Measurements from ENCODE around the gene GPER1. TPM values are rescaled to one million over a fixed set of nuclear protein-coding genes. Genes with fewer than 3 reads are reported as not detected.

Gene GPER1
- total and polyA plus RNA-seq, 2 donors, result 0.99 to 3.4 TPM

DNA sequence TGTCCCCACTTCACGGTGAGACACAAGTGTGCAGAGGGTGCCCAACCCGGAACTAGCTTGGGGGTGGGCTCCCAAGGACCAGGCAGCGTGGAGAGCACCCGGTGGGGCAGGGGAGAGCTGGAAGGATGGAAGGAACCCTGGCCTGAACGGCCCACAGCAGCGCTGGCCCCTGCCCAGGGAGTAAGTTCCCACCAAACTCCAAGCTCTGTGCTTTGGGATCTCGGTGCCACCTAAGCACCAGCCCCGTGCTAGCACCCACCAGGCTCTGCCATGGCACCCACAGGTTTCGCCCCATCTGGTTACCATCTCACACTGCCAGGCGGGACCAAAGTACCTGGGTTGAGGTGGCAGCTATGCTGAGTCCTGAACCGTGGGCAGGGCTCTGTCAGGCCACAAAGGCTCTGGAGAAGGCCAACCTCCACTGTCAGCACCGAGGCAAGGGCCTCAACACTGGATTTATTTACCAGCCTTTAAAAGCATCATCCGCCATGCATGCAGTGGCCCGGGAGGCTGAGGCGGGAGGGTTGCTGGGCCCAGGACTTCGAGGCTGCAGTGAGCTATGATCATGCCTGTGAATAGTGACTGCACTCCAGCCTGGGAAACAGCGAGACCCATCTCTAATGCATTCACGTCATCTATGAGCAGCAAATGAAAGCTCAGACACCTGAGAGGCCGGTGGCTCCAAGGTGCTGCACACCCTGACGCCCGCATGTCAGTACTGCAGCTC lies 16.0 kb downstream of the GPER1 start:
- Histone ChIP-seq H3K27ac (ENCODE audit: low read depth in 1 of 2, low read length in 1 of 2) (peak overlapping the region; percentile 4 to 43), H3K4me3 (ENCODE audit: low read length in 2 of 2) (no peak overlapping the region), H3K36me3 (ENCODE audit: control insufficient read depth in 2 of 2, insufficient read depth in 2 of 2, low read length in 1 of 2) (no peaks in the 10 kb centered on the region), H3K9me3 (ENCODE audit: control insufficient read depth in 2 of 2, insufficient read depth in 1 of 2, low read length in 1 of 2) (no peaks in the 10 kb centered on the region), H3K4me1 (ENCODE audit: control insufficient read depth in 2 of 2, insufficient read depth in 2 of 2, low read length in 2 of 2) (peaks cover 0 to 46% of the 10 kb centered on the region in 2 donors), H3K27me3 (ENCODE audit: control insufficient read depth in 2 of 2, insufficient read depth in 1 of 2, low read length in 1 of 2) (no peaks in the 10 kb centered on the region)
- DNase-seq (ENCODE audit: low read depth in 6 of 9, low spot score in 9 of 9), result no peak
- 95% methylated on average over 21 of the region's 21 CpGs for WGBS

DNA sequence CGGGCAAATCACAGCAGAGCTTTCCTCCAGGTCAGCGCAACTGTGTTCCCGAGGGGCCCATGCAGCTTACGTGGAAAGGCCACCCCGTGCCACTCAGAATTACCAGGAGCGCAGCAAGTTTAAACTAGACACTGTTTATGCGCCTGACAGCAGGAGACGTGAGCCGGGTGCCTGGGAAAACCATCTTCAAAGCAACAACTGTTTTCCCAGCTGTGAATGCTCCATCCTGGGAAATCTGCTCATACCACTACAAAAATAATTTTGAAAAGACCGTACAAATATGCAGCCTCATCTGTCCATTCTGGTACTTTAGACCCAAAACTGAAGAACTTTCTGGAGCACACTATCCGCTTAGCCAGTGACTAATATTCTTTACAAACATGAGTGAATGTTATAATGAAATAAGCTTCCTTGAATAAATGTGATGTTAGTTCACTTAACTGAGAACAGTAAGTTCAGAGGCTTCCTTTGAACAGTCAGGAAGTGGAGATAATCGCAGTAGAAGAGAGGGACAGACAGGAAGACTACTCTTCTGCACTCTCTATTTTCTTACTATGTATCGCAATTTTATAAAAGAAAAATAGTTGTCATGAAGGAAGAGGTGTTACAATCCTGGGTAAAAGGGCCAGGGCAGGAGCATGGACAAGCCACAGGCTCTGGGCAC lies 16.7 kb downstream of the GPER1 start:
- 91% methylated on average over 13 of the region's 13 CpGs for WGBS
- H3K27ac ChIP-seq (ENCODE audit: low read depth in 1 of 2, low read length in 1 of 2), result no peak overlapping the region
- peaks cover 0 to 46% of the 10 kb centered on the region in 2 donors for H3K4me1 ChIP-seq (ENCODE audit: control insufficient read depth in 2 of 2, insufficient read depth in 2 of 2, low read length in 2 of 2)
- no peaks in the 10 kb centered on the region for H3K27me3 ChIP-seq (ENCODE audit: control insufficient read depth in 2 of 2, insufficient read depth in 1 of 2, low read length in 1 of 2)
- no peaks in the 10 kb centered on the region for H3K9me3 ChIP-seq (ENCODE audit: control insufficient read depth in 2 of 2, insufficient read depth in 1 of 2, low read length in 1 of 2)
- H3K36me3 ChIP-seq (ENCODE audit: control insufficient read depth in 2 of 2, insufficient read depth in 2 of 2, low read length in 1 of 2), result no peaks in the 10 kb centered on the region
- DNase-seq (ENCODE audit: low read depth in 6 of 9, low spot score in 9 of 9), result peak in 1 of 9 donors; percentile 36
- no peak overlapping the region for H3K4me3 ChIP-seq (ENCODE audit: low read length in 2 of 2)

DNA sequence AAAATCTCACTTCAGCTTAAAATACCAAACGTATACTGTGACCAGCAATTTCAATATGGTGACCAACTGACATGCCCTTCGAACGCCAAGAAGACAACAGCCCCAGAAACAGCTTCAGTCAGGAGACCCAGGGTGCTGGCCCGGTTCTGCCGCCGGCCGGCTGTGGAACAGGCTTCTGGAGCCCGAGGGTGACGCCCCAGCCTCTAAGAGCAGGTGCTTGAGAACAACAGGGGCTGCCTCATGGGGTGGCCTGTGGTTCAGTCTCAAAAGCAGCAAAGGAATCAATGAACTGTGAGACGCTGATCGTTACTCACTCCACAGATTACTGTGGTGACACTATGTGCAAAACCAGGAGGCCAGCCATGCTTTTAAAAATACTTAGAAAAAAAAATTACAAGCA lies 17.3 kb downstream of the GPER1 start:
- no peak overlapping the region for H3K27ac ChIP-seq (ENCODE audit: low read depth in 1 of 2, low read length in 1 of 2)
- 92% methylated on average over 11 of the region's 11 CpGs for WGBS
- no peaks in the 10 kb centered on the region for H3K9me3 ChIP-seq (ENCODE audit: control insufficient read depth in 2 of 2, insufficient read depth in 1 of 2, low read length in 1 of 2)
- H3K27me3 ChIP-seq (ENCODE audit: control insufficient read depth in 2 of 2, insufficient read depth in 1 of 2, low read length in 1 of 2), result no peaks in the 10 kb centered on the region
- DNase-seq (ENCODE audit: low read depth in 6 of 9, low spot score in 9 of 9), result no peak
- peaks cover 0 to 45% of the 10 kb centered on the region in 2 donors for H3K4me1 ChIP-seq (ENCODE audit: control insufficient read depth in 2 of 2, insufficient read depth in 2 of 2, low read length in 2 of 2)
- H3K4me3 ChIP-seq (ENCODE audit: low read length in 2 of 2), result no peak overlapping the region
- no peaks in the 10 kb centered on the region for H3K36me3 ChIP-seq (ENCODE audit: control insufficient read depth in 2 of 2, insufficient read depth in 2 of 2, low read length in 1 of 2)

DNA sequence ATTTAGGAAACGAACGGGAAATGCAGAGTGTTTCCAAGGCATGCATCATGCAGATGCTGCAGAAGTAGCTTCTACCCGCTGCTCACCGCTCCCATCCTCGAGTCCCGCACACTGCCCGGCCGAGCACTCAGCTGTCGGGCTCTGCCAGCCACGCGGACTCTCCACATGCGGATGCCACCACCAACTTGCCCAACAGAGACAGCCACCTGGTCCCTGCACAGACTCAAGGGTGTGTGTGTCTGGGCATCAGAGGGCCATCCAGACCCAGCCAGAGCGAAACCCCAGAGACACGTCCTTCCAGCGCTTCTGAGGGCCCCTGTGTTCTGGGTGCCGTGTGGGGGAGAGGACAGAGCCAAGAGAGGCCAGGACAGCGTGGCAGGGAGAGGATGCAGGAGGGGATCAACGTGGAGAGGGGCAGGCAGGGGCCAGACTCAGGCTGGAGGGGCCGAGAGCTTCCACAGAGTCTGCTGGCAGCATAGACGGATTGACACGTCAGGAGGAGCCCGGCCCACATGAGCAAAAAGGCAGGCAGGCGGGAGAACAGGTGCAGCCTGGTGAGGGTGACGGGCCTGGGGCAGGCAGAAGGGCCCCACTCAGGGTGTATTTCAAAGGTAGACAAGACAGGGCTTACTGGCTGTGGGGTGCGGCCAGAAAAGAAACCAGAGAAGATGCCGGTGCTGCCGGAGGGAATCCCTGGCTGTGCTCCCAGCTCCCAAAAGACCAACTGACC lies 18.3 kb downstream of the GPER1 start:
- H3K27ac ChIP-seq (ENCODE audit: low read depth in 1 of 2, low read length in 1 of 2), result no peak overlapping the region
- 93% methylated on average over 27 of the region's 27 CpGs for WGBS

DNA sequence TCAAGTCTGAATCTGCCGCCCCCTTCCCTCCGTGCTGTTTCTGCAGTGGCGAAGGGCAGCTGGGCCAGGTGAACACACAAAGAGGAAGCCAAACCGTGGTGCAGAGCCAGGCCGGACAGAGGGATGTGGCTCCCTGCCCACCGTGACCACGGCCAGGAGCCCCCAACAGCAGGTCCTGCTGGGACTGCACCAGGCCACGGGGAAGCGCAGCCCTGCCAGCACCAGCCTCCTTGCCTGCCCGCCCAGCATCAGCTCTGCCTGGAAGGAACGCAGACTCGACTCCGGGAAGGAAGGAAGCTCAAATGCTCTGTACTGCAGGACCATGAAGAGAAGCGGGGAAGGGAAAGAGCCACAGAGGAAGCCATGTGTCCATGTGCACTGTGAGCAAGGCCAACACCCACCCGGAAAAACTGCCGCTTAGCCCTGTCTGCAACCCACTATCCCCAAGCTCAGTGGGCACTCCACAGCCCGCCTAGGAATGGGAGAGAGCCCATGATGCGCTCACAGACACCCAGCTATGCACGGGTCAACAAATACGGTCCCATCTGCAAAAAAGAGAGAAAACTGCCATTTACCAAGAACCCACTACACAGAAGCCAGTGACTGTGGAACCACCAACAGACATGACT lies 19.0 kb downstream of the GPER1 start:
- Histone ChIP-seq H3K27me3 (ENCODE audit: control insufficient read depth in 2 of 2, insufficient read depth in 1 of 2, low read length in 1 of 2) (no peaks in the 10 kb centered on the region), H3K27ac (ENCODE audit: low read depth in 1 of 2, low read length in 1 of 2) (no peak overlapping the region)
- 83% methylated on average over 20 of the region's 20 CpGs for WGBS

More for the DNA sequence above, 18.3 kb downstream of the GPER1 start:
- DNase-seq (ENCODE audit: low read depth in 6 of 9, low spot score in 9 of 9), result peak in 1 of 9 donors; percentile 22
- H3K9me3 ChIP-seq (ENCODE audit: control insufficient read depth in 2 of 2, insufficient read depth in 1 of 2, low read length in 1 of 2), result no peaks in the 10 kb centered on the region
- H3K36me3 ChIP-seq (ENCODE audit: control insufficient read depth in 2 of 2, insufficient read depth in 2 of 2, low read length in 1 of 2), result no peaks in the 10 kb centered on the region
- no peak overlapping the region for H3K4me3 ChIP-seq (ENCODE audit: low read length in 2 of 2)
- H3K4me1 ChIP-seq (ENCODE audit: control insufficient read depth in 2 of 2, insufficient read depth in 2 of 2, low read length in 2 of 2), result peaks cover 0 to 36% of the 10 kb centered on the region in 2 donors
- H3K27me3 ChIP-seq (ENCODE audit: control insufficient read depth in 2 of 2, insufficient read depth in 1 of 2, low read length in 1 of 2), result no peaks in the 10 kb centered on the region

DNA sequence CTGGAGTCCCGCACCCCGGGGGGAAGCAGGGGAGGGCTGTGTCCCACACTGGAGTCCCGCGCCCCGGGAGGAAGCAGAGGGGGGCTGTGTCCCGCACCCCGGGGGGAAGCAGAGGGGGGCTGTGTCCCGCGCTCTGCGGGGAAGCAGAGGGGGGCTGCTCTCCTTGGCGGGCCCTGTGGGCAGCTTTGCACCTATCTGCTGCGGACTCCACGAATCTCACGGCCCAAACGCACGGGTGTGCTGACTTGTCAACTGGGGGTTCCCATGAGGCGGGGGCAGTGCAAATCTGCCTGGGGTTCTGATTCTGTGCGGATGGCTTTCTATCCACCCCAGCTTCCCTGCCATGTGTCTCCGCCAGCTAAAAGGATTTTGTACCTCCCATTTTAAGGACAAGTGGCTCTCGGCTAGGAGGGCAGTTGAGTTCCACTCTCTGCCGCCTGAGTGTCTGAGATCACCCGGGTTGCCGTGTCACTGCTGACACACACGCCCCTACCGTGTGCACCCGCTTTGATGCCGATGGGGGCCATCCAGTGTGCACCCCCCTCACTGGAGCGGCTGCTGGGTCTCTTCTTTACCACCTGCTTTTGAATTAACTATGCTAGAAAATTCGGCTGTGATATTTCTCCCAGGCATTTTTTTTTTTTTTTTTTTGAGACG lies 20.5 kb downstream of the GPER1 start:
- H3K27ac ChIP-seq (ENCODE audit: low read depth in 1 of 2, low read length in 1 of 2), result no peak overlapping the region
- H3K27me3 ChIP-seq (ENCODE audit: control insufficient read depth in 2 of 2, insufficient read depth in 1 of 2, low read length in 1 of 2), result no peaks in the 10 kb centered on the region
- WGBS, result 76% methylated on average over 30 of the region's 30 CpGs
- no peak overlapping the region for H3K4me3 ChIP-seq (ENCODE audit: low read length in 2 of 2)
- DNase-seq (ENCODE audit: low read depth in 6 of 9, low spot score in 9 of 9), result no peak
- peaks cover 0 to 31% of the 10 kb centered on the region in 2 donors for H3K4me1 ChIP-seq (ENCODE audit: control insufficient read depth in 2 of 2, insufficient read depth in 2 of 2, low read length in 2 of 2)
- H3K36me3 ChIP-seq (ENCODE audit: control insufficient read depth in 2 of 2, insufficient read depth in 2 of 2, low read length in 1 of 2), result peaks cover 0 to 3% of the 10 kb centered on the region in 2 donors
- H3K9me3 ChIP-seq (ENCODE audit: control insufficient read depth in 2 of 2, insufficient read depth in 1 of 2, low read length in 1 of 2), result no peaks in the 10 kb centered on the region

More for the DNA sequence above, 19.0 kb downstream of the GPER1 start:
- Histone ChIP-seq H3K36me3 (ENCODE audit: control insufficient read depth in 2 of 2, insufficient read depth in 2 of 2, low read length in 1 of 2) (no peaks in the 10 kb centered on the region), H3K9me3 (ENCODE audit: control insufficient read depth in 2 of 2, insufficient read depth in 1 of 2, low read length in 1 of 2) (no peaks in the 10 kb centered on the region), H3K4me3 (ENCODE audit: low read length in 2 of 2) (no peak overlapping the region), H3K4me1 (ENCODE audit: control insufficient read depth in 2 of 2, insufficient read depth in 2 of 2, low read length in 2 of 2) (peaks cover 0 to 31% of the 10 kb centered on the region in 2 donors)
- DNase-seq (ENCODE audit: low read depth in 6 of 9, low spot score in 9 of 9), result no peak

DNA sequence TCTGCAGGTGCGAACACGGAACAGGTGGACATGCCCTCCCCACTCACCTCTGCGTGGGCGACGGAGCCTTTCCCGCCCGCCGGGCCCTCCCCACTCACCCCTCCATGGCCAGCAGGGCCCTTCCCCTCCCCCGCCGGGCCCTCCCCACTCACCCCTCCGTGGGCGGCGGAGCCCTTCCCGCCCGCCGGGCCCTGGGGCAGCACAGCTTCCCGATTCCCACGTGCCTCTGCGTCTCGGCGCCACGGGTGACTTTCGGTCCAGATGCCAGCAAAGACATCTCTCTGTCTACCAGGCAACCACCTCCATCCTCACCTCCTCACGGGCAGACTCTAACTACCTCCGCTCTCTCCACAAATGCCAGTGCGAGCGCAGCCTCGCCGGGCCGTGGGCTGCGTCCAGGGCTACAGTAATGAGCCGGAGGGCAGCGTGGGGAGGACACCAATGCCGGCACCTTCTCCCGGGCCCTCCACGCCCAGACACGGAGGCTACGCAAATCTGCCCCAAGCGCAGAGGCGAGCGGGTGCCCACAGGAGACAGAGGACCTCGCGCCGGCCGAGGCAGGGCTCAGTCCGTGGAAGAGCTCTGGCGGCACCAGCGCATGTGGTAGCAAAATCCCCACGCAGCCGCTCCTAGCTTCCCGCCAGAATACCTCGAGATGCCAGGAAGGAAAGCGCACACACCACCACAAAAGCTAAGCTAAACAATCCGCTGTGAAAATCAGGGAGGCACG lies 21.8 kb downstream of the GPER1 start:
- DNase-seq (ENCODE audit: low read depth in 6 of 9, low spot score in 9 of 9), result no peak
- 97% methylated on average over 55 of the region's 55 CpGs for WGBS

DNA sequence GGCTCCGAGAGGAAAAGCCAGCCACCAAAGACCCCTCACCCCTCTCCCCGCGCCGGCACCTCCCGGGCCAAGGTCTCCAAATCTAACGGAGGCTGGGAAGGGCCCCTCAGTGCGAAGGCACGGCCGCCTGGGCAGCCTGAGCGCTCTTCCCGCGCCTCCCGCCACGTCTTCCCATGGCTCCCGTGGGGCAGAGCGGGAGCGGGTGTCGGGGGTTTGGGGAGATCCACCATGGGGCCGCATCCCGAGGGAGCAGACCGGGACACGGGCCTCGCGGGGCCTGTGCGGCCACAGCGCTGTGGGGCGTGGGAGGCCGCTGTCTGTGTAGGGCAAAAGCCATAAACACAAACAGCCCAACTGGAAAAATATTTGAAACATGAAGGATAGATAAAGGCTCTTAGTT lies 22.4 kb downstream of the GPER1 start:
- no peak overlapping the region for H3K4me3 ChIP-seq (ENCODE audit: low read length in 2 of 2)
- H3K27ac ChIP-seq (ENCODE audit: low read depth in 1 of 2, low read length in 1 of 2), result no peak overlapping the region
- H3K4me1 ChIP-seq (ENCODE audit: control insufficient read depth in 2 of 2, insufficient read depth in 2 of 2, low read length in 2 of 2), result peaks cover 0 to 17% of the 10 kb centered on the region in 2 donors
- H3K36me3 ChIP-seq (ENCODE audit: control insufficient read depth in 2 of 2, insufficient read depth in 2 of 2, low read length in 1 of 2), result peaks cover 0 to 3% of the 10 kb centered on the region in 2 donors
- WGBS, result over 99% methylated on average over 28 of the region's 28 CpGs
- no peaks in the 10 kb centered on the region for H3K27me3 ChIP-seq (ENCODE audit: control insufficient read depth in 2 of 2, insufficient read depth in 1 of 2, low read length in 1 of 2)
- DNase-seq (ENCODE audit: low read depth in 6 of 9, low spot score in 9 of 9), result no peak
- no peaks in the 10 kb centered on the region for H3K9me3 ChIP-seq (ENCODE audit: control insufficient read depth in 2 of 2, insufficient read depth in 1 of 2, low read length in 1 of 2)

More for the DNA sequence above, 21.8 kb downstream of the GPER1 start:
- Histone ChIP-seq H3K4me1 (ENCODE audit: control insufficient read depth in 2 of 2, insufficient read depth in 2 of 2, low read length in 2 of 2) (peaks cover 0 to 22% of the 10 kb centered on the region in 2 donors), H3K27ac (ENCODE audit: low read depth in 1 of 2, low read length in 1 of 2) (no peak overlapping the region), H3K4me3 (ENCODE audit: low read length in 2 of 2) (no peak overlapping the region), H3K36me3 (ENCODE audit: control insufficient read depth in 2 of 2, insufficient read depth in 2 of 2, low read length in 1 of 2) (peaks cover 0 to 3% of the 10 kb centered on the region in 2 donors), H3K9me3 (ENCODE audit: control insufficient read depth in 2 of 2, insufficient read depth in 1 of 2, low read length in 1 of 2) (no peaks in the 10 kb centered on the region), H3K27me3 (ENCODE audit: control insufficient read depth in 2 of 2, insufficient read depth in 1 of 2, low read length in 1 of 2) (no peaks in the 10 kb centered on the region)

All from thymus (tissue), 11 donors.